ENCODE results near the gene SYNJ1.
"Not testable (repeated sequence)": the region's sequence is repeated elsewhere in the genome, so short reads cannot be mapped to it uniquely, and the experiment has no call there.

The SYNJ1 gene

DNA sequence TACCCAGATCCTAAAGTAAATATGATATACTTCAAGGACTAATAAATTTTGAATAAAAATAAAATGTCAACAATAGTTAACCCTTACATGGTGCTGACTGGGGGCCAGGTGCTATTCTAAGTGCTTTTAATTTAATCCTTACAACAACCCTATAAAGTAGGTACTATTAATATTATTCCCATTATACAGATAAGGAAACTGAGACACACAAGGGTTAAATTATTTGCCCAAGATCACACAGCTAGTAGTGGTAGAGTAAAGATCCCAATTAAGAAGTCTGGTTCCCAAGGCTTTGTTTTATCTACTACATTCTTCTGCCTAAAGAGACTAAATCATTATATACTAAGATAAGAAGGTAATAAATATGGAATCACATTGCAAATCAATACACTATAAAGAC is 34.2 kb downstream of the SYNJ1 start:
- DNase-seq = no peak

DNA sequence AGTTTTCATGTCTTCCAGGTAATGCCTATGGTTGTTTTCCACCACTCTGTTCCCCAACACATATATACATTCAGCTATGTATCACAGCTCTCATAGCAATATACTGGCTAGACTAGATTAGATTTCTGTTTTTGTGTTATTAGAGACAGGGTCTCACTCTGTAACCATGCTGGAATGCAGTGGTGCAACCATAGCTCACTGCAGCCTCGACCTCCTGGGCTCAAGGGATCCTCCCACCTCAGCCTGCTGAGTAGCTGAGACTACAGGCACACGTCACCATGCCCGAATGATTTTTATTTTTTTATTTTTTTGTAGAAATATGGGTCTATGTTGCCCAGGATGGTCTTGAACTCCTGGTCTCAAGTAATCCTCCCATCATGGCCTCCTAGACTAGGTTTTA is 37.7 kb downstream of the SYNJ1 start:
- no peak for DNase-seq

DNA sequence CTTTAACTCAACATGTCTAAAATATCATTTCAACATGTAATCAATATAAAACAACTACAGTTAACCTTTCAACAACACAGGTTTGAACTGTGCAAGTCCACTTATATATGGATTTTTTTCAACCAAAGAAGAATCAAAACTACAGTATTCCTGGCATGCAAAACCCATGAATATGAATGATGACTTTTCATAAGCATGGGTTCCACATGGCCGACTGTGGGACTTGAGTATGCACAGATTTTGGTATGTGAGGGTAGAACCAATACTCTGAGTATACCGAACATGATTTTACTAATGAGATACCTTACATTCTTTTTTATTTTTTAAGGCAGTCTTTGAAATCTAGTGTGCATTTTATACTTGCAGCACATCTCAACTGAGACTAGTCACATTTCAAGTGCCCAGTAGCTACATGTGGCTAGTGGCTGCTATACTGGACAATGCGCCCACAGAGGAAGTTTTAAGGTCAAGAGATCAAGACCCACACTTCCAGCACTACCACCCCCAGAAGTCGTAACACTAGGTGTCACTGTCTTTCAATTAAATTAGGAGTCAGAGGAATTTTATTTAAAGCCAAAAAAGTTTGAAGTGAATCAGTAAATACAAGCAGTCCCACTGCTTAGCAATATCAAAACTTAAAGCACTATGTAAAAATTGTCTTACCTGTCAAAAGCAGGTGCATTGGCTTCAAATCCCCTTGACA is 40.0 kb downstream of the SYNJ1 start:
- DNase-seq = no peak

DNA sequence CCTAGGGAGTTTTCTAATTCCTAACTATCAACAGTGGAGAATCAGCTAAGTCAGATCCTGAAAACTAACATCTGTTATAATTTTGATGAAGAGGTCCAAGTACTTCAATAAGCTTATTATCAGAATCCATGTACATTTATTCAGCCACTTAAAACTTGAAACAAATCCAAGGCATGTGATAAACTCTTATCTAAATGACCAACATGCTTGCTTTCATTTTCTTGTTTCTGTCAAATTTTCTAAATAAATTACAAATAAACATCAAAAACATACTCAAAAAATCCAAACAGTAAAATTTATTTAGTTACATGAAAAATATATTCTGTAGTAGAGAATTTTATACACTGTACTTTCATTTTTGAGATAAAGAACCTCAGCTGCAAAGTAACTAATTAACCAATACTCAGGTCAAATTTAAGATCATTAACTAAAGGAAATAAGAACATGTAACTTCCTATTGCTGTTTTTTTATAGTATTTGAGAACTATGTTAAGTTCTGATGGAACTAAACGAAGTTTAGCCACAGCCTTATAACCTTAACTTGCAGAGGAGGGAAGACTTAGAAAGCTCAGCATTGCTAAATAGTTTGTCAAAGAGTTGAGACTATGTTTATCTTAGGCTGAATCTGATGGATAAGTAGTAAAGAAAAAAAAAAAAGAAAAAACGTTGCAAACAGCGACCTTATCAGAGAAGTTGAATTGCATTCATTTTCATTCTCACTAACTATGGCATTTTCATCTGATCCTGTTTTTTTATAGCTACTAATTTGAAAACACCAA is 44.9 kb downstream of the SYNJ1 start:
- DNase-seq = no peak

DNA sequence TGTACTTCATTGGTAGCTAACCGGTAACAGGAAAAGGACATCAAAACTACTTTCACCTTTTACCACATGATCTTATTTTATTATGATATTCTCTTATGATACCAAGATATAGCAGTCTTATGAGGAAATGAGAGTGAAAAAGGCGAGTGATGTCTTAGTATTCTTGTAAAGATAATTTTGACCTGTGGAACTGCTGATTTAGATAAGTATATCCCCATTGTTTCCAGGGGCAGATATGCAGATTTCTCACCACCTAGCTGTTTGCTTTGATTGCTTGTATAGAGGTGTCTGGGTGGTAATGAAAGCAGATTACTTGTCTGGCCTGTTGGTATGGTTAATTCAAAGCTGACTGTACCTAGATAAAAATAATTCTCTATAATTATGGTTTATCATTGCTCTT is 53.1 kb downstream of the SYNJ1 start:
- DNase-seq = no peak

DNA sequence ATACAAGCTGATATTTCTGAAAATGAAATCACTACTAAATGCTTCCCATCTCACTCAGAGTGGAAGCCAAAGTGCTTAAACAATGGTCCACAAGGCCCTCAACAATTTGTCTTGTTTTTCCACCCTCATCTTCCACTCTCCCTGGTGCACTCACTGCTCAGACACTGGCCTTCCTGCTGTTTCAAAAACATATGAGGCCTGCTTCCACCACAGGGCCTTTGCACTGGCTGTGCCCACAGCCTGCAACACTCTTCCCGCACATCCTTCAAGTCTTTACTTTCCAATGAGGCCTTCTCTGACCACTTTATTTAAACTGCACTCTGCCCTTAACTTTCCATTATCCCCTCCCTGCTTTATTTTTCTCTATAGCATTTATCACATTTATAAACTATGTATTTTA is 53.8 kb downstream of the SYNJ1 start:
- DNase-seq = no peak

DNA sequence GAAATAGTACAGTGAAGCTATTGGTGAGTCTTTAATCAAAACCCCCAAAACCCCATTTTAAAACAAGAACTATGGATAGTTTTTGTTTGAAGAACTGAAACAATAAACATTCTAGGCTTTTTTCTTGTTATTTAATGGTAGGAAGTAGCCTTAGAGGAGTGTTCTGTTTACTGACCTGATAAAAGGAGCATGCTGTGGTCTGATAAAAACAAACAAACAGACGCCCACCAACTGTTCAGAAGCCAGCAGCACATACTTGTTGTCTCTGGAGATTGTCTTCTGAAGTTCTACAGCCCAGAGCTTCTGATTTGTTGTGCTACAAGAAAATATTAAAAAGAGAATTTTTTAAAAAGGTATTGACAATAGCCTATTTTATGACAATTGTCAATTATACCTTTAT is 61.6 kb downstream of the SYNJ1 start:
- no peak for DNase-seq

DNA sequence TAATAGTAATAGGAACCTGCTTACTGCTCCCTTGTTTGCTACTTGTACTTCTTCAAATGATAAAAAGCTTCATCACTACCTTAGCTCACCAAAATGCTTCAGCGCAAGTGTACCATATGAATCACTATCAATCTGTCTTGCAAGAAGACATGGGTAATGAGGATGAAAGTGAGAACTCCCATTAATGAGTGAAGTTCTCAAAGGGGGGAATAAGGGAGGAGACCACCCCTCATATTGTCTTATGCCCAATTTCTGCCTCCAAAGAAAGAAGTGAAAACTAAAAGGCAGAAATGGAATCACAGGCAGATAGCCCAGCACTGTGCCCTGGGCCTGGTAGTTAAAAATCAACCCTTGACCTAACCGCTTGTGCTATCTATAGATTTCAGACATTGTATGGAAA is 63.7 kb downstream of the SYNJ1 start:
- DNase-seq = not testable (repeated sequence)

DNA sequence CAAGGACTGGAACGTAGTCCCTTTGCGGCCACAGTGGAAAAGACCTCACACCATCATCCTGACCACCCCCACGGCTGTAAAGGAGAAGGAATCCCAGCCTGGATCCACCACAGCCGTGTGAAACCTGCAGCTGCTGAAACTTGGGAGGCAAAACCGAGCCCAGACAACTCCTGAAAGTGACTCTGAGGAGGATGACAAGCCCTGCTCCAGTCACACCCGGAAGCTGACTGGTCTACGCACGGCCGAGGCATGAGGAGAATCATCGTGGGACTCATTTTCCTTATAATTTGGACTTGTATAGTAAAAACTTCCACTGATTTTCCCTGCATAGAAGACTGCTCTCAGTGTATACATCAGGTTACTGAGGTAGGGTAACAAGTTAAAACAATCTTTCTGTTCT is 65.8 kb downstream of the SYNJ1 start:
- not testable (repeated sequence) for DNase-seq

DNA sequence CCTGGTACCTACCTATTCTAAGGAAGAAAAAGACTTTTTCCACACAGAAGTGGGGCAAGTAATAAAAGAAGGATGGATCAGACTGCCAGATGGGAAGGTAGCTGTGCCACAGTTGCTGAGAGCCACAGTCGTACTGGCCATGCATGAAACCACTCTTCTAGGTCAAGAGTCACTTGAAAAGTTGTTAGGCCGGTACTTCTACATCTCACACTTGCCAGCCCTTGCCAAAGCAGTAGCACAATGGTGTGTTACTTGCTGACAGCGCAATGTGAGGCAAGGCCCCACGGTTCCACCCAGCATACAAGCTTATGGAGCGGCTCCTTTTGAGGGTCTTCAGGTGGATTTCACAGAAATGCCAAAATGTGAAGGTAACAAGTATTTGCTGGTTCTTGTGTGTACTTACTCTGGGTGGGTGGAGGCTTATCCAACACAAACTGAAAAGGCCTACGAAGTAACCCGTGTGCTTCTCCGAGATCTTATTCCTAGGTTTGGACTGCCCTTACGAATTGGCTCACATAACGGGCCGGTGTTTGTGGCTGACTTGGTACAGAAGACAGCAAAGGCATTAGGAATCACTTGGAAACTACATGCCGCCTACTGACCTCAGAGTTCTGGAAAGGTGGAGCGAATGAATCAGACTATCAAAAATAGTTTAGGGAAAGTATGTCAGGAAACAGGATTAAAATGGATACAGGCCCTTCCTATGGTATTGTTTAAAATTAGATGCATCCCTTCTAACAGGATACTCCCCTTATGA is 66.6 kb downstream of the SYNJ1 start:
- DNase-seq = not testable (repeated sequence)

DNA sequence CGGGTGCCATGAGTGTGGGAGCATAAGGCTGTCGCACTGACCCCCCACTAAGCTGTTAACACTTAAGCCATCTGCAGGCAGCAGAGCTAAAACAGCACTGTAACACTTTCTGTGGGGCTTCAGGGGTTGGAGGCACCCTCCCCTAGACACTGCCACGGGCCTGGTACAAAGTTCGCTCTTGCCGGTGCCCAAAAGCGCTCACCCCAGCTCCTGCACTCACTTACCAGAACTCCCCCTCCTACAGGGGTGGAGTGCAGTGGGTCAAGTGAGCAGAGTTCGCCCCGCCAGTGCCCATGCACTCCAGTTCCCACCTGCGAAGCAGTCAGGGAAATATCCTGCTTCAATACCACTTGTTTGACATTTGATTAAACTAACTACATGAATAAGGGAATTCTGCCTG is 69.3 kb downstream of the SYNJ1 start:
- no peak for DNase-seq

DNA sequence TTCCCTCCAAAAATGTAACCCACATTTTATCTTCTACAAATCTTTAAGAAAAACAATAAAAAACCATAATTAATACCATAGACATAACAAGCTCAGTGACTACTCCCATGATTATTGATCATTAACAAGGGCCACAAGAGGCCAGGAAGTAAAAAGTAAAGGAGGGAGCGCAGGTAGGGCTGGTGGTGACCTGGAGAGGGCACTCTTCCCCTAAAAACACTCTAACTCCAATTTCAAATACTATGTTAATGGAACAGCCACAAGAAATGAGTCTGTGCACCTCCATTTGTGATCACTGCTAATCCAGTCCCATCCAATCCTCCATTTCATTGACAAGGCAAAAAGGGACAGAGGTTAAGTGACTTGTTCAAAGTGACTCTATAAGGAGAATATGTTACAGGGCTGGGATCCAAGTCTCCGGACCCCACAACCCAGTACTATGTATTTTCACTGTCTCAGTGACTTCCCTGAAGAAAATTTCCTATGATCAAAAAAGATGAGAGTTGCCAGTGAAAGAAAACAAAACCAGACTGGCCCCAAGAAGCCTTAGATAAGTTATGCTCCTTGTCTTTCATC is 74.4 kb downstream of the SYNJ1 start:
- peak in 1 of 2 donors; percentile 19 for DNase-seq

DNA sequence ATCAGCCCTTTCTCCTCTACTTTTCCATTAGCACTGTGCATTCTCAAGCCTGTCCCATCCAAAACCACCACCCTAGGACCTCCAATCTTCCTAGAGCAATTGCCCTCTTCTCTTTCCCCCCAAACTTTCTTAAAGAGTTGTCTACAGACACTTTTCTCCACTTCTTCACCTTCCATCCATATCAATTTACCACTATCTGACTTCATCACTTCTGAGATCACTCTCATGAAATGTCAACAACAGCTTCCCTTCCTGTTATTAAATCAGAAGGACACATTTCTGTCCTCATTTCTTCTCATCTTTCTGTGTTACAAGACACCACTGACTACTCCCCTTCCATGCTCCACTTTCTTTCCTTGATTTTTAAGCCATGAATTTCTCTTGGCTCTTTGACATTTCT is 79.6 kb downstream of the SYNJ1 start:
- no peak for DNase-seq

DNA sequence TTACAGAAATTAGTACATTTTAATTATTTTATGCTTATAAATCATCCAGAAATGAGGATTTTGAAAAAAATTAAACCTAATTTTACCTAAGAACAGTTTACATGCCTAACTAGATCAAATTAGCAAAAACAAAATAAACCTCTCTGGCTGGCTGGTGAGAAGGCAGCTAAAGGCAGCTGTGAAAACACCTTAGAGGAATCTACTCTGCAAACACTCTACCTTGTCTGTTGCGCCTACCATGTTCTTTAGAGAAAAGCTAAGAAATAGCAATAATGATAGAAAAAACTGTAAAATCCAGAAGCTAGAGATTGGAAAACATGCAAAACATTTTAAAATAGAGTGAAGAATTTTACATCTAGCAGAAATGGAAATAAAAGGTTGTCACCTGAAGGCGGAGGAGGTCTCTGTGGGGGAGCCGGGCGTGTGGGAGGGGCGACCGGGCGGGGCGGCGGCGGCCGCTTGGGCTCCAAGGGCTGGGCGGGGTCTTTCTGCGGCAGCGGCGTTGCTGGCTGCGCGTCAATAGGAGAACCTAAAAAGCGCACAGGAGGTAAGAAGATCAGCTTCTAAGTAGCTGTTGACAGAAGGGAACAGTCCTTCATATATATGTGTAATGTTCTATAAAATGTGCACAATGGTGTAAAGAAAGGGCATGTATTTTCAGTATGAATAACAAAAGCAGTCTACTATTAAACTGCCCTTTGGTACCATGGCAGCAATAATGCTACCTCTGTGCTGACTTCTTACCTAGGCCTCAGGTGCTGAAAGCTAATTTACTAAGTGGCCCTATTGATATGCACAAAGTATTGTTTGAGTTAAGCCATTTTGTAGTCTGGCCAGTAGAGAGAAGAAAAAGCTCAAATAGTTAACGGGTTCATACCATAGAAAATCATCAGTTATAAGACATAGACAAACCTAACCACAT is 82.3 kb downstream of the SYNJ1 start:
- DNase-seq = no peak

DNA sequence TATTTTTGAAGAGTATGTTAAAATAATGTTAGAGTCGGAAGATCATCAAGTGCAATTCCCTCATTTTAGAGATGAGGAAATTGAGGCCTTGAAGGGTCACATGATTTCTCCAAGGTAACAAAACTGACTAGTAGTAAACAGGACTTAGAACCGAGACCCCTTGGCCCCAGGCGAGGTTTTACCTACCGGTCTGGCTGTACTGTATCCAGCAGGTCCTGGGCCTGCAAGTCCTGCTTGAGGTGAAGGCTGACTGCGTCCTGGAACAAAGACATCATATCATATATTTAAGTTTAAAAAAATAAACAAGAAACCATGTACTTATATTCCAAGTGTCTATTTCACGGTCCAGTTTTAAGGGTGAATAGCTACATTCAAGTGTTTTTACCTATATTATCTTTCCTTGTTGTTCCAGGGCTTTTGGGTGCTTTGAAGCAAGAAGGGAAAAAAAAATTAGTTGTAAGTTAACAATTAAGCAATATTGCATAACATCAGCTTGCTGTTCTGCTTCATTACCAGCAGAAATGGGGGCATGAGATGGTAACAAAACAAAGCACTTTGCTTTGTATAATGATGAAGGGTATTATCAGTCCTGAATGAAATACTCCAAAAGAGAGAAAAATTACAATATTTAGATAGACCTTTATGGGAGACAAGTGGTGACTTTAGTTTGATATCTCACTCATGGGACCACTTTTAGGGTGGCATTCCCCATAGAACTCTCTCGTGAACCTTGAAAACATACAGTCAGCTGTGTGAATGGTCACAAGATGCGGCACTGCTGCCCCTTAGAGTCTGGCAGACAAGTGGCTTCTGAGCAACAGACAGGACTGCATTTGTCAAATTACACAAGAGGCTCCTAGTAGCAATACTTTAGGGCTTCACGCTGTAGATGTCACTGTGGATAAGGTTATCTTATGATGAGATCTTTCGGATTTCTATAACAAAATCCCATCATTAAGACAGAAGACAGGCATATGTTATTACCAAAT is 85.8 kb downstream of the SYNJ1 start:
- DNase-seq = no peak

DNA sequence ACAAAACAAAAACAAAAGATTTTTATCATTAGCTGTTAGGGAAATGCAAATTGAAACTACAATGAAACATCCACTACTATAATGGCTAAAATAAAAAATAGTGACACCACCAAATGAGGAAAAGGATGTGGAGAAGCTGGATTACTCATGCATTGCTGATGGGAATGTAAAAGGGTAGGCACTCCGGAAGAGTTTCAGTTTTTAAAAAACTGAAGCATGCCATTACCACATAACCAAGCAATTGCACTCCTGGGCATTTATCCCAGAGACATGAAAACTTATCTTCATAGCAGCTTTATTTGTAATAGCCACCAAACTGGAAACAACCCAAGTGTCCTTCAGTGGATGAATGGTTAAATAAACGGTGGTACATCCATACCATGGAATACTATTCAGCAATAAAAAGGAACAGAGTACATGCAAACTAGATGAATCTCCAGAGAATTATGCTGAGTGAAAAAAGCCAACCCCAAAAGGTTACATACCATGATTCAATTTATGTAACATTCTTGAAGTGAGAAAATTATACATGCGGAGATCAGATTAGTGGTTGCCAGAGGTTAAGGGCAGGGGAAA is 101.1 kb downstream of the SYNJ1 start:
- DNase-seq = no peak

DNA sequence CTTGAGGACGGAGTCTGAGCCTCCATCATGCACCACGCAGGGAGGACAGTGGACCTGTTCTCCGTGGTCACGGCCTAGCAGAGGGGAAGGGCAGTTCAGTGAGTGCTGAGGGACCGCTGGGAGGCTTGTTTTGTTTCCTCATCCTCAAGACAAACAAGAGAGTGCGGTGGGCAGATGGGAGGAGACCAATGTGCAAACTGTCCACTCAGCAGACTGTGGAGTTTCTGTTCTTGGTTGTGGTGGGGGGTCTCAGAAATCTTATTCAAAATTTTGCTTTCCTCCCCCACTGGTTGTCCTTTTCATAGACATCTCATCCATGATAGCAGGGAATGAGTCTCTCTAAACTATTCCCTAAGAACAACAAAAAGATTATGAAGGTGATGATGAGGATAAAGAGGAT is 109.6 kb downstream of the SYNJ1 start:
- DNase-seq = not testable (repeated sequence)

DNA sequence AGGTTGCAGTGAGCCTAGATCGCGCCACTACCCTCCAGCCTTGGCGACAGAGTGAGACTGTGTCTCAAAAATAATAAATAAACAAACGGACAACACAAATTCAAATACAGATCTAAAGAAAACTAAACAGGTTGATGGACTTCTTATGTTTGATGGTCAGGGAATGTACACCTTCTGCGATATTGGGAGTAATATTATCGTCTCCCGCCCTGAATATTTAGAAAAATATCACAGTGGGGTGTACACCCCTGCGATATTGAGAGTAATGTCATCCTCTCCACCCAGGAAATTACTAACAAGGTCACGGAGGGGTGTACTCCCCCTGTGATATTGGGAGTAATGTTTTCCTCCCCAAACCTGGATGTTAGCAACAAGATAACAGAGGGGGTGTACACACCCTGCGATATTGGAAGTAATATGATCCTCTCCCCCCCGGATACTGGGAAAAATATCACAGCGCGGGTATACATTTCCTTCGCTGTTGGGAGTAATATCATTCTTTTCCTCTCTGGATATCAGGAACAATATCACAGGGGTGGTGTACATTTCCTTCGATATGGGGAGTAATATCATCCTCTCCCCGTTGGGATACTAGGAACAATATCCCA is 114.3 kb downstream of the SYNJ1 start:
- no peak for DNase-seq

DNA sequence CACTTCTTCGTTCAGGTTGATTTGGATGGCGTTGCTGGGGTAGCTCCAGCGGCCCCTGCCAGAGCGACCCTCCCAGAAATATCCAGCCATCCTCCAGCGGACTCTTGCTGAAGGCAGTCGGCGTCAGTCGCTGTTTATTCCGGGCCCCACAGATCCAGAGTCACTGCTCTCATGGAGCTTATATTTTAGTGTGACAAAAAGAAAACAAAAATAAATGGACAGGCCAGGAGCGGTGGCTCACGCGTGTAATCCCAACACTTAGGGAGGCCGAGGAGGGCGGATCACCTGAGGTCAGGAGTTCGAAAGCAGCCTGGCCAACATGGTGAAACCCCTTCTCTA is 114.8 kb downstream of the SYNJ1 start:
- DNase-seq = peak in 1 of 2 donors; percentile 21

All from stimulated activated CD4-positive, alpha-beta T cell treated with anti-CD3 and anti-CD28 coated beads, Interleukin-2, amount 100 ng/mL, for 24 hours (primary cell).